Kidney (tissue), 14 donors: ENCODE data around the gene CEP76. TPM values are rescaled to one million over a fixed set of nuclear protein-coding genes. Genes with fewer than 3 reads are reported as not detected.
"Not testable (repeated sequence)": the region's sequence is repeated elsewhere in the genome, so short reads cannot be mapped to it uniquely, and the experiment has no call there.

Source experiments
- DNase-seq, 5 donors: peaks; one replicate each; pipeline ENCODE4 v3.0.0-alpha.2; 2013 to 2020
- FAIRE-seq: peaks from 2 replicates; lab custom pipeline; 2012; peaks lifted over from hg19 to GRCh38; lab: Jason Lieb, UNC
- H3K27ac ChIP-seq, 2 donors: one replicate each; pipeline ENCODE4 v1.7.0; 2013; ENCODE audit warnings: low read depth in 2 of 2, low read length in 2 of 2, inconsistent platforms in 1 of 2
- H3K27me3 ChIP-seq: one replicate; pipeline ENCODE4 v1.7.1; 2013; ENCODE audit warnings: low read length, inconsistent platforms; ENCODE audit not compliant: control insufficient read depth, insufficient read depth
- H3K36me3 ChIP-seq, 3 donors: one replicate each; pipeline versions ENCODE4 v1.7.0 to v1.7.1; 2013; ENCODE audit warnings: low read length in 3 of 3, control low read depth in 1 of 3, inconsistent platforms in 1 of 3; ENCODE audit not compliant: insufficient read depth in 3 of 3, control insufficient read depth in 2 of 3
- H3K4me1 ChIP-seq, 3 donors: one replicate each; pipeline versions ENCODE4 v1.7.0 to v1.7.1; 2013; ENCODE audit warnings: low read length in 3 of 3, inconsistent platforms in 1 of 3, low read depth in 1 of 3; ENCODE audit not compliant: control insufficient read depth in 2 of 3, insufficient read depth in 2 of 3
- H3K4me3 ChIP-seq, 3 donors: one replicate each; pipeline versions ENCODE4 v1.7.0 to v1.8.1; 2013; ENCODE audit warnings: low read length in 3 of 3, control low read depth in 1 of 3, inconsistent platforms in 1 of 3
- H3K9ac ChIP-seq, 3 donors: one replicate each; pipeline versions ENCODE4 v1.7.0 to v1.7.1; 2013; ENCODE audit warnings: low read length in 3 of 3, control low read depth in 1 of 3, inconsistent platforms in 1 of 3
- H3K9me3 ChIP-seq, 3 donors: one replicate each; pipeline versions ENCODE4 v1.7.0 to v1.7.1; 2013; ENCODE audit warnings: low read length in 3 of 3, control low read depth in 1 of 3, inconsistent platforms in 1 of 3; ENCODE audit not compliant: control insufficient read depth in 2 of 3, insufficient read depth in 1 of 3
- intact Hi-C: fragments of 100-400 bp; cut with DNase I; formaldehyde crosslinking; loops from one replicate; pipeline ENCODE4 v1.11.1; 2022
- polyA plus RNA-seq: library from polyadenylated mRNA; stranded (reverse); fragments of 350-450 nt; fragmentation: Illumina TruSeq; extraction: RNeasy Lipid Tissue Mini Kit (QIAGEN cat#74804); gene quantifications from one replicate; pipeline ENCODE4 v1.2.3, GENCODE V29; 2014; ENCODE audit warnings: low read depth, low replicate concordance; ENCODE audit not compliant: insufficient read depth
- total RNA-seq: library from RNA; stranded (reverse); fragmentation: NEBNext Ultra II Directional; extraction: Animal tissue kit (Norgen Biotek cat#: 25700); gene quantifications from one replicate; pipeline ENCODE4 v1.2.1, GENCODE V29; 2021
- TF ChIP-seq, protein P1 (sequence below): IDR thresholded peaks from 3 replicates; pipeline ENCODE4 v1.5.1; 2012; ENCODE audit warnings: mild to moderate bottlenecking, moderate library complexity, borderline replicate concordance; ENCODE audit not compliant: insufficient read depth; ENCODE audit errors: extremely low read depth
- donor health status: control.
- donor health status: control.
- donor health status: control.
- donor health status: control.
- donor health status: control.
- donor health status: DM: yes; HTN: yes; CAD: no.
- donor health status: Normal renal cell carcinoma (clear cell type).

Gene CEP76
- total and polyA plus RNA-seq, 2 donors from 2014 or later, result 2.0 to 5.3 TPM

DNA sequence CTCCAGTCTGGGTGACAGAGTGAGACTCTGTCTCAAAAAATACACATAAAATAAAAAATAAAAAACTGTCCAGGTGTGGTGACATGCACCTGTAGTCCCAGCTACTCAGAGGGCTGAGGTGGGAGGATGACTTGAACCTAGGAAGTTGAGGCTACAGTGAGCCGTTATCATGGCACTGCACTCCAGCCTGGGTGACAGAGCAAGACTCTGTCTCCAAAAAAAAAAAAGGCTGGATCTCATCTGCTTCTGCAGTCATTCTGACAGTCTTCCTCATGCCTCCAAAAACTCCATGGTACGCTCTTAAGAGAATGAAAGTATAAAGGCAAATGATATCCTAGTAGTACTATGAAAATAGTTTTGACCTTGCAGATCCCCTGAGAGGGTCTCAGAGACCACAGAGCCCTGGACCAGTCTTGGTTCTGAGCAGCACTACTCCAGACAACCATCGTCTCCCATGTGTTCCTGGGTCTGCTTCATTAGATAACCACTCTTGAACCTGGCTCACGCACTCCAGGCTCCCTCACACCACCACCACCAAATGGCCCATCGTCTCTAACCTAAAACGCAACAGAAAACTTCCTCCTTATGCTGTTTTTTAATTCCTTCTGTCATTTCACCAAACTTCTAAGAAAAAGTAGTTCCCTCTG, 70.6 kb downstream of the CEP76 start:
- Histone ChIP-seq H3K4me1 (peaks cover 0 to 2% (median 0%) of the 10 kb centered on the region in 3 donors), H3K4me3 (no peak overlapping the region), H3K9ac (no peak overlapping the region), H3K27ac (no peak overlapping the region), H3K9me3 (no peaks in the 10 kb centered on the region), H3K27me3 (no peaks in the 10 kb centered on the region), H3K36me3 (no peaks in the 10 kb centered on the region)
- intact Hi-C loops, result no loop called here
- DNase-seq, result no peak
- FAIRE-seq, result no peak
- TF ChIP-seq, protein P1, sequence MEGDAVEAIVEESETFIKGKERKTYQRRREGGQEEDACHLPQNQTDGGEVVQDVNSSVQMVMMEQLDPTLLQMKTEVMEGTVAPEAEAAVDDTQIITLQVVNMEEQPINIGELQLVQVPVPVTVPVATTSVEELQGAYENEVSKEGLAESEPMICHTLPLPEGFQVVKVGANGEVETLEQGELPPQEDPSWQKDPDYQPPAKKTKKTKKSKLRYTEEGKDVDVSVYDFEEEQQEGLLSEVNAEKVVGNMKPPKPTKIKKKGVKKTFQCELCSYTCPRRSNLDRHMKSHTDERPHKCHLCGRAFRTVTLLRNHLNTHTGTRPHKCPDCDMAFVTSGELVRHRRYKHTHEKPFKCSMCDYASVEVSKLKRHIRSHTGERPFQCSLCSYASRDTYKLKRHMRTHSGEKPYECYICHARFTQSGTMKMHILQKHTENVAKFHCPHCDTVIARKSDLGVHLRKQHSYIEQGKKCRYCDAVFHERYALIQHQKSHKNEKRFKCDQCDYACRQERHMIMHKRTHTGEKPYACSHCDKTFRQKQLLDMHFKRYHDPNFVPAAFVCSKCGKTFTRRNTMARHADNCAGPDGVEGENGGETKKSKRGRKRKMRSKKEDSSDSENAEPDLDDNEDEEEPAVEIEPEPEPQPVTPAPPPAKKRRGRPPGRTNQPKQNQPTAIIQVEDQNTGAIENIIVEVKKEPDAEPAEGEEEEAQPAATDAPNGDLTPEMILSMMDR, result no peak

DNA sequence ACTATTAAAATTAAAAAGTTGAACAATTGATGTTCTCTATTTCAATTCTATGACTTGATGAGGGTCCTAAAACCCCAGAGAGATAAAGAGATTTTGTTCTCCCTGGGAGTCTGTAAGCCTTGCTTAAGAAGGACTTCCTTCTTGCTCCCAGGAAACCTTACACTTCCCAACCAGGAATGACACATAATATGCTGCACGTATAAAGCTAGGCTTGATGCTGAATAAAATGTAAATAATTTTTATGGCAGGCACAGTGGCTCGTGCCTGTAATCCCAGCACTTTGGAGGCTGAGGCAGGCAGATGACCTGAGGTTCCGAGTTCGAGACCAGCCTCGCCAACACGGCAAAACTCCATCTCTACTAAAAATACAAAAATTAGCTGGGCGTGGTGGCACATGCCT, 72.4 kb downstream of the CEP76 start:
- intact Hi-C loops, result no loop called here
- H3K9ac ChIP-seq, result no peak overlapping the region
- H3K4me3 ChIP-seq, result no peak overlapping the region
- no peaks in the 10 kb centered on the region for H3K9me3 ChIP-seq
- no peaks in the 10 kb centered on the region for H3K27me3 ChIP-seq
- FAIRE-seq (no peak), DNase-seq (no peak)
- TF ChIP-seq, protein P1, result no peak
- H3K4me1 ChIP-seq, result peaks cover 0 to 2% (median 0%) of the 10 kb centered on the region in 3 donors
- H3K36me3 ChIP-seq, result no peaks in the 10 kb centered on the region
- no peak overlapping the region for H3K27ac ChIP-seq

DNA sequence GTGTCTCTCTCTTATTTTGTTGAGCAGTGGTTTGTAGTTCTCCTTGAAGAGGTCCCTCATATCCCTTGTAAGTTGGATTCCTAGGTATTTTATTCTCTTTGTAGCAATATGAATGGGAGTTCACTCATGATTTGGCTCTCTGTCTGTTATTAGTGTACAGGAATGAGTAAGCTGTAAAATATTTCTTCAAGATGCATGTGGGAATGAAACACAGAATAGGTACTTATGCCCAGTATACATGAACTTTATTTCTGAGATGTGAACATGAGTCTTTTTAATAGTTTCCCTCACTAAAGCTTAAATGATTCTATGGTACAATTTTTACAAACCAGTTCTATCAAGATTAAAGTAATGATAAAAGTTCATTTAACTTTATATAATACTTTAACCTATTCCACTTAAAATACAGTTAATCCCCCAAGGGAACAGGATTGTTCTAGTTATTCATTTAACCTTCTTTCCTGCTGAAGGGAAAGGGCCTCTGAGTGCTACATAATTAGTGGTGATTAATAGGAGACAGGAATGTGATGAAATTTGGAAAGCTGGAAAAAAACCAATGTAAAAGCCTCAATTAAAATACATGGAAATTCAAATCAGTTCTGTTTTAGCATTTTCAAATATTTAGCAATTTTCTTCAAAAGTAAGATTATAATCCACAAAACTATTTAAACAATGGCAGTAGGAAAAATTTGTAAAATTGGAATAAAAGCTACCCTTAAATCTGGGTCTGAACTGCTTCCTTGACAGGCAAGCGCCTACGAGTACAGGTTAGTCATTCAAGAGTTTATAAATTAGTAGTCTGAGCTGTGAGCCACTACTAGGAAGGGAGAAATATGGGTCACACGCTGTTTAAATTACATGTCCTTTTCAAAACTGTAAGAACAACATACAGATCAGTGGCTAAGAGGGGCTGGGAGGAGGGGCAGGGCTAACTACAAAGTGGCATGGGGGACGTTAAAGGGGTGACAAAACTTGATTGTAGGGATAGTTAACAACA, 73.5 kb downstream of the CEP76 start:
- DNase-seq (peak in 2 of 5 donors; percentile 35 to 46), FAIRE-seq (peak; percentile 78)
- peak overlapping the region; percentile 14 to 72 for H3K27ac ChIP-seq

DNA sequence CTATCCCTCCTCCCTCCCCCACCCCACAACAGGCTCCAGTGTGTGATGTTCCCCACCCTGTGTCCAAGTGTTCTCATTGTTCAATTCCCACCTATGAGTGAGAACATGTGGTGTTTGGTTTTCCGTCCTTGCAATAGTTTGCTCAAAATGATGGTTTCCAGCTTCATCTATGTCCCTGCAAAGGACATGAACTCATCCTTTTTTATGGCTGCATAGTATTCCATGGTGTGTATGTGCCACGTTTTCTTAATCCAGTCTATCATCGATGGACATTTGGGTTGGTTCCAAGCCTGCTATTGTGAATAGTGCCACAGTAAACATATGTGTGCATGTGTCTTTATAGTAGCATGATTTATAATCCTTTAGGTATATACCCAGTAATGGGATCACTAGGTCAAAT, 75.3 kb downstream of the CEP76 start:
- H3K36me3 ChIP-seq, DNase-seq, H3K9me3 ChIP-seq, H3K27me3 ChIP-seq, H3K9ac ChIP-seq, H3K4me3 ChIP-seq, H3K27ac ChIP-seq, FAIRE-seq, H3K4me1 ChIP-seq, intact Hi-C loops: not testable (repeated sequence)

More for the DNA sequence above, 73.5 kb downstream of the CEP76 start:
- TF ChIP-seq, protein P1, result no peak
- Histone ChIP-seq H3K36me3 (no peaks in the 10 kb centered on the region), H3K27me3 (no peaks in the 10 kb centered on the region), H3K4me3 (no peak overlapping the region), H3K9me3 (no peaks in the 10 kb centered on the region), H3K4me1 (peaks cover 0 to 2% (median 0%) of the 10 kb centered on the region in 3 donors), H3K9ac (no peak overlapping the region)
- intact Hi-C loops, result no loop called here
